IPS-18c (cell line): ENCODE results near the gene PDILT.
"Not testable (repeated sequence)": the region's sequence is repeated elsewhere in the genome, so short reads cannot be mapped to it uniquely, and the experiment has no call there.

ENCODE experiments used
- H3K4me3 ChIP-seq: 2 replicates; pipeline ENCODE4 v1.7.0; 2013; ENCODE audit warnings: low read depth, mild to moderate bottlenecking, low read length, moderate library complexity; ENCODE audit not compliant: insufficient read depth
- H3K9me3 ChIP-seq: one replicate; pipeline ENCODE4 v1.6.1; 2013; ENCODE audit warnings: mild to moderate bottlenecking, low read length, moderate library complexity; ENCODE audit not compliant: control insufficient read depth, insufficient read depth

Gene PDILT, protein sequence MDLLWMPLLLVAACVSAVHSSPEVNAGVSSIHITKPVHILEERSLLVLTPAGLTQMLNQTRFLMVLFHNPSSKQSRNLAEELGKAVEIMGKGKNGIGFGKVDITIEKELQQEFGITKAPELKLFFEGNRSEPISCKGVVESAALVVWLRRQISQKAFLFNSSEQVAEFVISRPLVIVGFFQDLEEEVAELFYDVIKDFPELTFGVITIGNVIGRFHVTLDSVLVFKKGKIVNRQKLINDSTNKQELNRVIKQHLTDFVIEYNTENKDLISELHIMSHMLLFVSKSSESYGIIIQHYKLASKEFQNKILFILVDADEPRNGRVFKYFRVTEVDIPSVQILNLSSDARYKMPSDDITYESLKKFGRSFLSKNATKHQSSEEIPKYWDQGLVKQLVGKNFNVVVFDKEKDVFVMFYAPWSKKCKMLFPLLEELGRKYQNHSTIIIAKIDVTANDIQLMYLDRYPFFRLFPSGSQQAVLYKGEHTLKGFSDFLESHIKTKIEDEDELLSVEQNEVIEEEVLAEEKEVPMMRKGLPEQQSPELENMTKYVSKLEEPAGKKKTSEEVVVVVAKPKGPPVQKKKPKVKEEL

DNA sequence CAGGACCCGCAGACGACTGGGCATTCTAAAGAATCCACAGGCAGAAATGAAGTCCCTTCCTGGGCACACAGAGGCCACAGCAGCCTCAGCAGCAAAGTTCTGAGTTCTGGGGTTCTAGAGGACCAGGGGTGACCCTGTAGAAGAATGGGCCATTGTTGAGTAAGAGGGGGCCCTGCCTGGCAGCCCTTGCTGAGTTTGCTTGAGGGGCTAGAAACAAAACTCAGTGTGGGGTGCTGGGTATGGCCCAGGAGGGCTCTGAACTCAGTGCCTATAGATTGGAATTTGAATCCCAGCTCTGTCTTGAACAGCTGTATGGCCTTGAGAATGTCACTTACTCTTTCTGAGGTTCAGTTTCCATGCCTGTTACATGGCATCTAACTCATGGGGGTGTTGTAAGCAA is at the start of gene PDILT:
Gene PDILT (minus strand): TSS at position 101 of the 400 bp plus-strand sequence. CDS start 5,437 bp downstream, outside the sequence.
- Histone ChIP-seq H3K9me3 (no peaks in the 10 kb centered on the region), H3K4me3 (no peak within 1 kb of the TSS)

DNA sequence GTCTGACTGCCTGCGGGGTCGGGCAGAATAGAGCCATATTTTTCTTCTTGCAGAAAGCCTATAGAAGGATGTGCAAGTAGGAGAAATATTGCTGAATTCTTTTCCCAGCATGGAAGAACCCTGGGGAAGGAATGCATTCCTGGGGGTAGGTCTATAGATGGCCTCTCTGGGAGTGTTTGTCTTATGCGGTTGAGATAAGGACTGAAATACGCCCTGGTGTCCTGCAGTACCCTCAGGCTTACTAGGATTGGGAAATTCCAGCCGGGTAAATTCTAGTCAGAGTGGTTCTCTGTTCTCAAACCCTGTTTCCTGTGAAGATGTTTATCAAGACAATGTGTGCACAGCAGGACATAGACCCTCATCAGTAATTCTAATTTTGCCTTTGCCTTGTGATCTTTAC is 49.1 kb upstream of the PDILT start:
- H3K4me3 ChIP-seq, H3K9me3 ChIP-seq: not testable (repeated sequence)

DNA sequence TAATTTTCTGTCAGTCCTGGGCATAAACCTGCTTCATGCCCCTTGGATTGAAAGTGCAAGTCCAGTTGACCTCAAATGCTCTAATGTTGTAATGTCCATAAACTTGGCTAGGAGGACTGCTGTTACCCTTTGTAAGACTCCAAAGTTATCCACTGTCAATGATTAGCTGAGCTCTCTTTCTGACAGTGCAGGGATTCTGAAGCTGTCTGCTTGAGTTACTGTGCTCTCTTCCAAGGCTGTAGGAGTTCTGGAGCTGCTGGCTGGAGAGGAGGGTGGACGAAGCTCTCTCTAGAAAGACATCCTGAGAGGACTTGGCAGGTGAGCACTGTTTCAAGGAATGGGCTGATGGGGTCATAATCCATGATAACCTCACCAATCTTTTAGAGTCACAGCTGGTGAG is 46.8 kb upstream of the PDILT start, which contains the start of gene ACSM2A:
Gene ACSM2A (plus strand): TSS at position 158 of the 400 bp plus-strand sequence. CDS start 8,594 bp downstream, outside the sequence.
- H3K9me3 ChIP-seq, H3K4me3 ChIP-seq: not testable (repeated sequence)

DNA sequence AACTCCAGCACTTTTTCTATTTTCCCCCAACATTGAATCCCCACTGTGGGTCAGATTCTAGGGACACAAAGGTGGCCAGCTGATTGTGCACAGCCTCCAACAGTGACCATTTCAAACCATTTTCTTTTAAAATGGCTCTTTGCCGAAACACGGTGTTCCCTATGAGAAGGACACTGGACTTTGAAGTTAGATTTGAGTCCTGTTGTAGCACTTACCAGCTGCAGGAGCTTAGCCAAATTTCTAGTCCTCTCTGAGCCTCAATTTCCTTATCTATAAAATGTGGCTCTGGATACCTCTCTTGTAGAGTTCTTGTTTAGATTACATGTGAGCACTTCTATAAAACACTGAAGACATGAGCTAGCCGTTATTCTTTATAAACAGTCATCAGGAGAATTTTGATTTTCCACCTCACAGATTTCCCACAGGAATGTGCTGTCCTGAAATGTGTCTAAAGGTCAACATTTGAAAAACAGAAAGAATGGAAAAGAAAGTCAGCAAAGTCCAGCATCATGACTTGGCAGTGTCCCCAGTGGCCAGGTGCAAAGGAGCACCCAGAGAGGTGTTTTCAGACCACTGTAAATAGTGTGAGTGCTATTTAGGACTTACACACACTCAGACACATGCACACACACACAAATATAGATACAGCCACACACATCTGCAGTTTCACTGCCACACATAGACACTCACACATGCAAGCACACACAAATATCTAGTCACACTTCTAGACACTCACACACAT is 42.3 kb upstream of the PDILT start:
- not testable (repeated sequence) for H3K9me3 ChIP-seq, H3K4me3 ChIP-seq

DNA sequence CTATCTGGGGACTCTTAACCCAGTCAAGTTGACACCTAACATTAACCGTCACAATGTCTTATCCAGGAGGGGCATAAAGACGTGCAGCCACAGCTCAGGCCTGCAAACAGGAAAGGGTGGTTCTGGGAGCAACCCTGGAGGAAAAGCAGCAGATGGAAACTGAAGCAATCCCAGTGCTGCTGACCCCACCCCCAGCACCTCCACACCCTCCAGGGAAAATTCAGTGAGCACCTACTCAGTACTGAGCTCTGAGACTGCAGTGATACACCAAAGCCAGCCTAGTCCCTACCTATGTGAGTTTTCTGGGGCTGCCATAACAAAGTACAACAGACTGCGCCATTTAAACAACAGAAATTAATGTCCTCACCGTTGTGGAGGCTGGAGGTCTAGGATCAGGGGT is 37.3 kb upstream of the PDILT start:
- not testable (repeated sequence) for H3K9me3 ChIP-seq, H3K4me3 ChIP-seq

DNA sequence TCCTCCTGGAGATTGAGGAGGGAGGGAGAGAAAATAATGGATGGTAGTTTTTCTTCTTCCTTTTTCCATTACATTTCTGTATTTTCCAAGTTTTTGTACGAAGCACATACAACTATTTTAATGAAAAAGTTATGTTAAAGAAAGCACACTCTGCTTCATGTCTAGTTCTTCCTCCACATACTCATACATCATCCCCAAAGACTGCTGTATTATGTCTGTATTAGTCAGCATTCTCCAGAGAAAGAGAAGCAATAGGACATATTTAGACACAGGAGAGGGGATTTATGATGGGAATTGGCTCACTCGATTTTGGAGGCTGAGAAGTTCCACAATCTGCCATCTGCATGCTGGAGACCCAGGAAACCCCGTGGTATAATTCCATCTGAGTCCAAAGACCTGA is 36.7 kb upstream of the PDILT start:
- no peak overlapping the region for H3K4me3 ChIP-seq

DNA sequence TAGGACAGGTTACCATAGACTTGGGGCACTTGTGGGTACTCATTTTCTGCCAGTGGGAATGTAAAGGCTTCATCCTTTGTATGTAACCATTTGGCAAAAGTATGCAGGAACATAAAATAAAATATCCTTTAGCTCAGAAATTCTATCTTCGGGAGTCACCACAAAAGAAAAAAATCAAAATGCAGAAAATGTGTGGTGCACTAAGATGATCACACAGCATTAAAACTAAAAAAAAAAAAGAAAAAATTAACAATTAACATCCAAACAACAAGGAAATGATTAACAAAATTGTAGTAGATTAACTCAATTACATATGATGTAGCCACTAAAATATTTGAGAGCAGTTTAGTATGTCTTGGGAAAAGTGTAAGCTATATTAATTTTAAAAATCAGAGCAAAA is 36.2 kb upstream of the PDILT start:
- not testable (repeated sequence) for H3K9me3 ChIP-seq, H3K4me3 ChIP-seq

More for the DNA sequence above, 36.7 kb upstream of the PDILT start:
- no peaks in the 10 kb centered on the region for H3K9me3 ChIP-seq

DNA sequence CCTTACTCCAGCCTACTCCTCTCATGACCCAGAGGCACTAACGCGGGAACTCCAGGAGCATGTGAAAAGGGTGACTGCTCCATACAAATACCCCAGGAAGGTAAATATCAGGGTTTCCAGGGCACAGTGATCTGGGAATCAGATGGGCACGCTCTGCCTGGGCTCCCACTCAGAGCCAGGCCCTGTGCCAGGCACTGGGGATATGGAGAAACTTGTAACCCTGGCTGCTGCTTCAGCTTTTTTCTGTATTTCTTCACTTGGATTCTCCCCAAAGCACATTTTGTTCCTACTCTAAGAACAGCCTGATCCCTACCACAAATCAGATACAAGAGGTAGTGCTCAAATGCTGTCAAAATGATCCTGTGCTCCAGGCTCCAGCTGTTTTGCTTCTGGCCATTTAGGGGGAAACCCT is 35.3 kb upstream of the PDILT start:
- not testable (repeated sequence) for H3K4me3 ChIP-seq, H3K9me3 ChIP-seq

DNA sequence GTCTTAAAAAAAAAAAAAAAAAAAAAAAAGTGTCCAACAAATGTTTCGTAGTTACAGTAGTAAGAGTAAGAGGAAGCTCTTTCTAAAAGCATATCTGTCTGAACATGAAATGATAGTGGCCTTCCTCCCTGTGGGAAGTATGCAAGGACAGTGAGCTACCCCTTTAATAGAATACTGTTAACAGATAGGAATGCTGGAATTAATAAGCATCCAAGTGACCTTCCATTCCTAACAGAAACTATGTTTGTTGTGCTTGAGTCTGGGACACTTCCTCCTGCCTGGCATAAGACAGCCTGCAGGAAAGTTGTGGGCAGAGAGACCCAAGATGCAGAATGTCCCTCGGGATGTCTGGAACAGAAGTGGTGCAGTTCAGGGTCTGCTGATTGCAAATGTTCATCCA is 34.4 kb upstream of the PDILT start:
- H3K9me3 ChIP-seq, H3K4me3 ChIP-seq: not testable (repeated sequence)

DNA sequence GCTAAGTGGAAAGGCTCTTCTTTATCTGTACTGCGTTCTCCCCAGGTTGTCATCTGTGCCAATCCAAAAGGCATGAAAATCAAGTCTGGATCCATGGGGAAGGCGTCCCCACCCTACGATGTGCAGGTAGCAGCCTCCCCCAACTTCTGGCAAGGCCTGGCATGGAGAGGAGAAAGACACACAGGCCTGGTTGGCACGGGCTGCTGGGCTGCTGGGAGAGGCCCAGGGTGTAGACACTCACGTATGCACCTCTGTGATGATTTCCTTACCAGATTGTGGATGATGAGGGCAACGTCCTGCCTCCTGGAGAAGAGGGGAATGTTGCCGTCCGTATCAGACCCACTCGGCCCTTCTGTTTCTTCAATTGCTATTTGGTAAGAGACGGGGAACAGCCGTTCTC is 26.4 kb upstream of the PDILT start:
- Histone ChIP-seq H3K9me3 (no peaks in the 10 kb centered on the region), H3K4me3 (no peak overlapping the region)

DNA sequence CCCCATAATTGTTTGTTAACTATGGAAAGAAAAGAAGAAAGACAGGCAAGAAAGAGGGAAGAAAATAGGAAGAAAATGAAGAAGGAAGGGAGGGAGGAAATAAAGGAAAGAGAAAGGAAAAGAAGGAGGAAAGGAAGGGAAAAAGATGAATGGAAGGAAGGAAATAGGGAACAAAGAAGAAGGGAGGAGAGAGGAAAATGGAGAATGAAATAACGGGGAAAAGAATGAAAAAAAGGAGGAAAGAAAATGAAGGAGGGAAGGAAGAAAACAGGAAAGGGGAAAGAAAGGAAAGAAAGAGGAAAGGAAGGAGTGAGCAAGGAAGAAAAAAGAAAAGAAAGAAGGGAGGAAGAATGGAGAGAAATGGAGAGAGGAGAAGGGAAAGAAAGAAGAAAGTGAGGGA is 25.9 kb upstream of the PDILT start:
- not testable (repeated sequence) for H3K9me3 ChIP-seq, H3K4me3 ChIP-seq

DNA sequence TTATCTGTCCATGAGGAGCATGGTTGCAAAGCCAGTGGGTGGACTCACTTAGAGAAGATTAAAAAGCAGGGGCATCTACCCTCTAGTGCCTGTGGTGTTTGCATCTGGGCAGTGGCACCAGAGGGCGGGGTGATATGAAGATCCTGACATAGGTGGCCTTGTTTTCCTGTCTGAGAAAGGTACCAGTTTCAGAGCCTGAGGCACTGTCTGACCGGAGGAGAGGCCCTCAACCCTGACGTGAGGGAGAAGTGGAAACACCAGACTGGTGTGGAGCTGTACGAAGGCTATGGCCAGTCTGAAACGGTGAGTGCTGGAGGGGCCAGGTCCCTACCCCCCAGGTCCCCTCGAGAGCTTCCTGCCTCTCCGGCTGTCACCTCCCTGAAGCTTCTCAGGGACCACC is 25.0 kb upstream of the PDILT start:
- not testable (repeated sequence) for H3K4me3 ChIP-seq, H3K9me3 ChIP-seq

DNA sequence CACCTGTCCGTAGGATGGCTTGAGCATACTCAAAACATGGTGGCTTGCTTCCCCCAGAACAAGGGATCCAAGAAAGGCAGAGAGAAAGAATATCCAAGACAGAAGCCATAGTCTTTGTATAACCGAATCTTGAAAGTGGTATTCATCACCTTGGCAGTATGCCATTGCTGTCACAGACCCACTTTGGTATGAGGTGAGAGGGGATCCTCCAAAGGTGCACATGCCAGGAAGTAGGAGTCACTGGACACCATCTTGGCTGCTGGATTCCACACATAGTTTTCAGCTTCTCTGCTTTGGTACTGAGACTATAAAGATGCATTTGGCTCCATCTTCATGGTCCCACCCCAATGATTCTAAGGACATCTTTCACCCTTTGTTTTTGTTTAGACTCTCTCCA is 22.9 kb upstream of the PDILT start:
- H3K4me3 ChIP-seq, H3K9me3 ChIP-seq: not testable (repeated sequence)

DNA sequence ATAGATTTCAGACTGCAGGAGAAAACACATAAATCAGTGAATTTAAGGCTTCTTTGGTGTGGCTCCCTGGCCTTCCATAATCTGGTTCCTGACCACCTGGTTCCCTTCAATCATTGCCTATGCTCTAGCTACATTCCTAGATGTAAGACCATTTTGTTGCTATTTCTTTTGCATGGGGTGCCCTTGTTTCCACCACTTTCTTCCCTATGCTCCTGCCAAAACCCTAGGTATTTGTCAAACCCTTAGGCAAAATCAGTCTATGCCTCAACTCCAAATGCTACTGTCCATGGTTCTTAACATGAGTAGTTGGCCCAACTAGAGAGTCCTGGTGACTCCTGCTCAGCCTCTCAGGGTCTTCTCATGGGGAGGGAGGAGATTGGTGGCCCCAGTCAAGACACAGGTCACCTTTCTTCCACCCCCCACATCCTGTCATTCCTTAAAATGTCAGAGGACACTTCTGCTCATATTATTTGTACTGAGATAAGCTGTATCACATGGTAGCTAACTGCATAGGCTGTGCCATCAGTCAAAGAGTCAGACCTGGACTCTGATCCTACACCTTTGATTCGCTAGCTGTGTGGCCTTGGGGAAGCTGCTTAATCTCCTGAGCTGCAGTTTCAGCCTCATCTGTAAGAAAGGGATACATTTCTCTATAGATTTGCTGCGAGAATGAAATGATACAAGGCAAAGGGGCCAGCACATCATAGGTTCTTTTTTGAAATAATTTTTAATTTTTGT is 19.8 kb upstream of the PDILT start:
- Histone ChIP-seq H3K9me3 (no peaks in the 10 kb centered on the region), H3K4me3 (no peak overlapping the region)

DNA sequence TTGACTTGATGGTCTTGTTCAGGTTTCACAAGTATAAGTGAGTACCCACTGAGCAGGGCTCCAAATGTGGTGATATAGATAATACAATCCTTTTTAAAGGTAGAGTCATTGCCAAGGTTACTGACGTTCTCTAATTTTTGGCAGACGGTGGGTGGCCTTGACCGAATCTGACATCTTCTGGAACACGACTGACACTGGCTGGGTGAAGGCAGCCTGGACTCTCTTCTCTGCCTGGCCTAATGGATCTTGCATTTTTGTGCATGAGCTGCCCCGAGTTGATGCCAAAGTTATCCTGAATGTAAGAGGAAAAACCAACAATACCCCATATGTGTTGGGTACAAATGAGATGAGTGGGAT is 19.2 kb upstream of the PDILT start:
- not testable (repeated sequence) for H3K9me3 ChIP-seq, H3K4me3 ChIP-seq

DNA sequence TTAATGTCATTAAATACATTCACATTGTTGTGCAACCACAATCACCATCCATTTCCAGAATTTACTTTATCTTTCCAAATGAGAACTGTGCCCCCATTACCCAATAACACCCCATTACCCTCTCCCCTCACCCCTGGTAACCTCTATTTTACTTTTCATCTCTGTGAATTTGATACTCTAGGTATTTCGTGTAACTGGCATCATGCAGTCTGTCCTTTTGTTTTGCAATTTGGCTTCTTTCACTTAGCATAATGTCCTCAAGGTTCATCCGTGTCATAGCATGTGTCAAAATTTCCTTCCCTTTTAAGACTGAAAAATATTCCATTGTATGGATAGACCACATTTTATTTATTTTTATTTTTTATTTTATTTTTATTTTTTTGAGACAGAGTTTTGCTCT is 17.2 kb upstream of the PDILT start:
- H3K9me3 ChIP-seq, H3K4me3 ChIP-seq: not testable (repeated sequence)

DNA sequence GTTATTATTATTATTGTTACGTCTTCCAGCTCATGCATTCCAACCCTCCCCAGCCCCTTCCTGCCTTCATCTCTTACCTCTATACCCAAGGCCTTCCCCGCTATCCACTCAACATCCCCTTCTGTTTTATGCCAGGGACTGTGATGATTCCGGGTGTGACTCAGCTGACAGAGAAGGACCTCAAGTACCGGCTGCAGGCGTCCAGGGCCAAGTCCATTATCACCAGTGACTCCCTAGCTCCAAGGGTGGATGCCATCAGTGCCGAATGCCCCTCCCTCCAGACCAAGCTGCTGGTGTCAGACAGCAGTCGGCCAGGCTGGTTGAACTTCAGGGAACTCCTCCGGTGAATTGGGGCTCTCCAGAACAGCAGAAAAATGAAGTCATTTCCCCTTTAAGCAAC is 14.6 kb upstream of the PDILT start:
- H3K4me3 ChIP-seq, H3K9me3 ChIP-seq: not testable (repeated sequence)

DNA sequence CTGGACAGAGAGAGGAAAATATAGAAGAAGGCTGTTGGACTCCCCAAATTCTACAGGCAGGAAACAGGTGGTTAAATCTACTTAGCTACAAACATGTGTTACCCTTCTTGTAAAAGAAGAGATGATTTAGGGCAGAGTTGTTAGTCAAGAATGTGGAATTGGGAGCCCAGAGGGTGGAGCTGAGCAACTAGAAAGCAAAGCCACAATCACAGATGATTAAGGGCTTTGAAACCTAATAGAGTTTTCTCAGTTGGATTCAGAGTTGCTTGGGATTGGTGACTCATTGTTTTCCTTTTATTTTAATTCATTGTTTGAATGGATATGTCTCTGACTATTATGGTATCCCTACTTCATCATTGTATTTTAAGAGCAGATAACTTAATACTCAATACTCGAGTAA is 11.0 kb upstream of the PDILT start:
- Histone ChIP-seq H3K9me3 (no peaks in the 10 kb centered on the region), H3K4me3 (no peak overlapping the region)
